Measurements from ENCODE around the gene SDC4. TPM values are rescaled to one million over a fixed set of nuclear protein-coding genes. Genes with fewer than 3 reads are reported as not detected.

The SDC4 gene
- total RNA-seq, 2 donors from 2014 or later: 71.4 to 95.2 TPM

DNA sequence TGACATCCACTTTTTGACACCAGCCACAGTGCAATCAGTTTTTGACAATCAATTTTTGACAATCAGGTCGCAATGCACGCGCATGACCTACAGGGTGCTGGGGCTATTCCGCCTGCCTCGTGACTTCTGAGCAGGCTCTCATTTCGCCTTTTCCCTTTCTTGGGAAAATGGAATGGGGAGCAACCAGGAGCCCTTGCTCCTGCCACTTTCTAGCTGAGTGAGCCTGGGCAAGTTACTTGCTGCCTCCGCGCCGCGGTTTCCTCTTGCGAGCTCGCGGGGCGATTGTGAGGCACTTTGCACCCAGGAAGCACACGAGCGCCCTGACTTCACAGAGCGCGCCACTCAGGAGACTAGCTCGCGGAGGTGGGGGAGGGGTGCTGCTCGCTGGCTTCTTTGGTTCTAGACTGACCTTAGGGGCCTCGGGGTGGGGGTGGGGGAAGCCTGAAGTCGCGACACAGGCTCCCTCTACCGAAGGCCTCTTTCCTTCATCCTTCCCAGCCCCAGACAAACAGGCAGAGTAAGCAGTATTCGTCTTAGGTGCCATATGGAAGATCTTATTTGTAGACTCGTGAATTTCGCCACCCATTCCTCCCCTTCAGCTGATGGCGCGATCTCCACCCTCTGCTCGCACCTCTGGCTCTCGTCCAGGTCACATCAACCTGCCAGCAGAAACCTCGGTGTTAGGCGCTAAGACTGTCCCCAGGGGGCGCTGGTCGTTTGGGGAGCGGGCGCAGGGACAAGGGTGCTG lies 25.3 kb upstream of the SDC4 start:
- H3K4me1 ChIP-seq: peaks cover 0 to 17% of the 10 kb centered on the region in 2 donors
- TF ChIP-seq, protein P1, sequence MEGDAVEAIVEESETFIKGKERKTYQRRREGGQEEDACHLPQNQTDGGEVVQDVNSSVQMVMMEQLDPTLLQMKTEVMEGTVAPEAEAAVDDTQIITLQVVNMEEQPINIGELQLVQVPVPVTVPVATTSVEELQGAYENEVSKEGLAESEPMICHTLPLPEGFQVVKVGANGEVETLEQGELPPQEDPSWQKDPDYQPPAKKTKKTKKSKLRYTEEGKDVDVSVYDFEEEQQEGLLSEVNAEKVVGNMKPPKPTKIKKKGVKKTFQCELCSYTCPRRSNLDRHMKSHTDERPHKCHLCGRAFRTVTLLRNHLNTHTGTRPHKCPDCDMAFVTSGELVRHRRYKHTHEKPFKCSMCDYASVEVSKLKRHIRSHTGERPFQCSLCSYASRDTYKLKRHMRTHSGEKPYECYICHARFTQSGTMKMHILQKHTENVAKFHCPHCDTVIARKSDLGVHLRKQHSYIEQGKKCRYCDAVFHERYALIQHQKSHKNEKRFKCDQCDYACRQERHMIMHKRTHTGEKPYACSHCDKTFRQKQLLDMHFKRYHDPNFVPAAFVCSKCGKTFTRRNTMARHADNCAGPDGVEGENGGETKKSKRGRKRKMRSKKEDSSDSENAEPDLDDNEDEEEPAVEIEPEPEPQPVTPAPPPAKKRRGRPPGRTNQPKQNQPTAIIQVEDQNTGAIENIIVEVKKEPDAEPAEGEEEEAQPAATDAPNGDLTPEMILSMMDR (IDR thresholded peaks at IDR 0.05): peak; percentile 84 to 96
- H3K4me3 ChIP-seq: peak overlapping the region; percentile 39 to 64
- no peaks in the 10 kb centered on the region for H3K27me3 ChIP-seq
- no peaks in the 10 kb centered on the region for H3K9me3 ChIP-seq
- peak; percentile 83 for DNase-seq (ENCODE audit: low spot score)
- peak overlapping the region; percentile 71 to 81 for H3K27ac ChIP-seq
- peaks cover 4% of the 10 kb centered on the region for H3K36me3 ChIP-seq

DNA sequence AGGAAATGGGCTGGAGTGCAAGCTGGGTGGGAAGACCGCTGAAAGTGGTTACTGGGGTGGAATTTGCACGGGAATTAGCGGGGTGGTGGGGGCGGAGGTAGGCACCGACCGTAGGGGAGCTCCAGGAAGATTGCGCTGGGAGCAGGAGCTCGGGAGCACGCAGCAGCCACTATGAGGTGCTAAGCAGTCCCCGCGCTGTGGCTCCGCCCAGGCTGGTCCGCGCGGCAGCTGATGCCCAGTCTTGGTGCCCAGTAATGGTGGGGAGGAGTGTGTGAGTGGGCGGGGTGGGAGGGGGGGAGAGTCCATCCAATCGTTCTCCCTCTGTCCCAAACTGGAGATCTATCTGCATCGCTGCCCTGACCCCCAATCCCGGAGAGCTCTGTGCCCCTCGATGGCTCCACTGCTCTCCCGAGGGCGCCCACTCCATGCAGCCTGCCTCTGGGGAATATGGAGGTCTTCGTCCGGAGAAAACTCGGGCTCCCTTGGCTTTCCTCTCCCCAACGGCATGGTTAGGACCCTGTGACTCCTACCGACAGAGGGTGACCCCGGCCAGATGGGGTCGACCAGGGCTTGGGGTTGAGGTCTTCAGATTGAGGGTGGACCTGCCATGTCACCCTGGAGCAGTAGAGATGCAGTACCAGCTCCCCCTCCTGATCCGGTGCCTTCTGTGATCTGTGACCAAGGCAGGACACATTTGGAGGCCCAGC lies 24.6 kb upstream of the SDC4 start:
- Histone ChIP-seq H3K36me3 (peaks cover 11% of the 10 kb centered on the region), H3K4me3 (peak overlapping the region; percentile 39 to 64), H3K9me3 (no peaks in the 10 kb centered on the region), H3K4me1 (peaks cover 0 to 17% of the 10 kb centered on the region in 2 donors), H3K27me3 (no peaks in the 10 kb centered on the region), H3K27ac (peak overlapping the region; percentile 71 to 81)
- TF ChIP-seq, protein P1 (IDR thresholded peaks at IDR 0.05): no peak
- no peak for DNase-seq (ENCODE audit: low spot score)

DNA sequence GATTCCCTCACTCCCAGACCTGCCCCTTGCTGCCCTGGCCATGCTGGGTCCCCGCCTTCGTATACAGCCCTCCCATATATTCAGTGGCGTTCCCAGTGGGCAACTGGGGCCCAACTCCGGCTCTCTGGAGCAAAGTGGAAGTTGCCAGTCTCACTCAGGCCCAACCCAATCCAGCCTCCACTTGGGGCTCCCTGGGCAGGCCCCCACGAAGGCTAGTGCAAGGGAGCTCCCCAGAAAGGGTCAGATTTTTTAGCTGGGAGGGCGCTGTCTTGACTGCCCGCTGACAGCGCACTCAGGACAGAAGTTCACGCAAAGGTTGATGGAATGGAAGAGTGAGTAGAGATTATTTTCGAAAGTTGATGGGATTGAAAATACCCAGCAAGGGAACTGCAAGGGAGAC lies 24.0 kb upstream of the SDC4 start:
- Histone ChIP-seq H3K4me3 (no peak overlapping the region), H3K9me3 (no peaks in the 10 kb centered on the region), H3K4me1 (peaks cover 0 to 17% of the 10 kb centered on the region in 2 donors), H3K27me3 (no peaks in the 10 kb centered on the region), H3K27ac (peak overlapping the region; percentile 71 to 81), H3K36me3 (peaks cover 15% of the 10 kb centered on the region)
- TF ChIP-seq, protein P1 (IDR thresholded peaks at IDR 0.05): no peak
- no peak for DNase-seq (ENCODE audit: low spot score)

DNA sequence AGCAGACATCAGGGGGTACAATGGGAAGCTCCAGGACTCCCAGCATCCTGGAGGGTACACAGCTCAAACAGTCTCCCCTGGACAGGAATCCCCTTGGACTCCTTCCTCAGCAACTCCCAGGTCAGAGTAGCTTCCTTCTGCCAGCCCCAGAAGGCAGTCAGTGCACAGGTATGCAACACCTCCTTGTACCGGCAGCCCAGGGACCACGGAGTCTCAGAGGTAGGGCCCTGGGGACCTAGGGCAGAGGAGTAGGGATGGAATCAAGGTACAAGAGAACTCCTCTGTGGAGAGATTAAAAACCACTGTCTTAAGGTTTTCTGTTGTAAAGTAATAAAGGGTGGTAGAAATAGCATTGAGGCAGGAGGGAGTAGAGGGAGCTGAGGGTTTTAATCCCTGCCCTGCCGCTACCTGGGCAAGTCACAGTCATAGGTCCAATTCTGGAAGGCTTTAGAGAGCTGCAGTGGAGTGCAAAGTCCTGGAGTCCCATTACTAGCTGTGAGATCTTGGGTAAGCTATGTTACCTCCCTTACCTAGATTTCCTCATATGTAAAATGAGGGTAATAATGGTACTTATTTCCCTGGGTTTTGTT lies 22.4 kb upstream of the SDC4 start:
- Histone ChIP-seq H3K36me3 (peaks cover 31% of the 10 kb centered on the region), H3K27ac (no peak overlapping the region)
- TF ChIP-seq, protein P1 (IDR thresholded peaks at IDR 0.05): no peak

DNA sequence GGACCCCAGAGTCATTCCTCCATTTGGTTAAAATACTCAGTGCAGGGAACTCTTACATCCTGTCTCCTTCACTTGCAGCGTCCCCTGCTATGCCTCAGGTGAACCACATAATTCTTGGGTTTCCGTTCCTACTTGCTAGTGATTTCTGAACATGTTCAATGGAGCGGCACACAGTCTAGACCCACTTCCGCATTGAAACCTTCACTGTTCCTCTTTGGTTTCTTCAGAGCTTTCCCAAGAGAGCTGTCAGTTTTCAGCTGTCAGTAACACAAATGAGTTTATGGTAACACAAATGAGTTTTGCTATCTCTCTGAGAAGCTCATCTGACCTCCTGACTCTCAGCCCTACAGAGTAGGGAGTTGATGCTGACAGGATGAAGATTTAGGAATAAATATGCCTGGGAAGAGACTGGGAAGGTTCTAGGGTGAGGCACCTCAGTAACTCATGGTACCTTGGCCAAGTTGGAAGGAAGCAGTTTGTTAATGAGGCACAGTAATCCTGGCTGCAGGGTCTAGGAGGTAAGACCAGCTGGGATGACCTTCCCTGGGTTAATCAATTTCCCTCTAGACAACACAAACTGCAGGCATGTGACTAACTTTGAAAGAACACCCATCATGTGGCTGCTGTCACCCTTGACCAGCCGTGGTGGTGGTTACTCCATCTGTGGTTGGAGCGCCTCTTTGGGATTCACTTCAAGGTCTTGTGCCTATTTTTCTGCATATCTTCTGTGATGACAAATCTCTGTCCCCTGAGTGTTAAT lies 20.2 kb upstream of the SDC4 start:
- Histone ChIP-seq H3K36me3 (peaks cover 34% of the 10 kb centered on the region), H3K4me1 (peaks cover 0 to 26% of the 10 kb centered on the region in 2 donors), H3K9me3 (no peaks in the 10 kb centered on the region), H3K27ac (no peak overlapping the region), H3K27me3 (no peaks in the 10 kb centered on the region), H3K4me3 (no peak overlapping the region)
- TF ChIP-seq, protein P1 (IDR thresholded peaks at IDR 0.05): no peak
- no peak for DNase-seq (ENCODE audit: low spot score)

More for the DNA sequence above, 22.4 kb upstream of the SDC4 start:
- peak; percentile 26 for DNase-seq (ENCODE audit: low spot score)
- no peaks in the 10 kb centered on the region for H3K27me3 ChIP-seq
- H3K4me3 ChIP-seq: no peak overlapping the region
- H3K9me3 ChIP-seq: no peaks in the 10 kb centered on the region
- H3K4me1 ChIP-seq: peaks cover 0 to 17% of the 10 kb centered on the region in 2 donors
